ENCODE data around the gene CFAP410. TPM values are rescaled to one million over a fixed set of nuclear protein-coding genes. Genes with fewer than 3 reads are reported as not detected.

Gene CFAP410
- total RNA-seq, 1 experiment from 2014 or later = 16.5 TPM

GRCh38 chr21:44326716-44327602 is 12.2 kb downstream of the CFAP410 start:
- TF ChIP-seq CTCF (IDR thresholded peaks at IDR 0.05; ENCODE audit: insufficient read depth in 1 of 2, low read depth in 1 of 2, low read length in 1 of 2, severe bottlenecking in 1 of 2, unreplicated experiment in 1 of 2) = no peak
- TSS peak; percentile 54 for BruUV-seq (replicated peaks)

GRCh38 chr21:44326272-44326647 is 12.9 kb downstream of the CFAP410 start:
- Mint-ChIP-seq H3K4me3 (ENCODE audit: unreplicated experiment) (no peak overlapping the region), H3K9me3 (ENCODE audit: unreplicated experiment) (no peaks in the 10 kb centered on the region), H3K36me3 (ENCODE audit: insufficient read depth, unreplicated experiment) (peaks cover 59% of the 10 kb centered on the region), H3K4me1 (ENCODE audit: low read depth, unreplicated experiment) (no peaks in the 10 kb centered on the region), H3K27ac (ENCODE audit: unreplicated experiment) (no peak overlapping the region), H3K27me3 (ENCODE audit: insufficient read depth, unreplicated experiment) (no peaks in the 10 kb centered on the region)
- CTCF ChIA-PET = no interaction called here
- Histone ChIP-seq H3K36me3 (ENCODE audit: control insufficient read depth, insufficient read depth, low read length) (peaks cover 1% of the 10 kb centered on the region; the same call in 1 of the 2 replicates), H3K27me3 (replicated peaks; ENCODE audit: control insufficient read depth, insufficient read depth, low read length) (no peaks in the 10 kb centered on the region), H3K9me3 (no peaks in the 10 kb centered on the region), H3K4me3 (ENCODE audit: low read depth, low read length) (no peak overlapping the region), H3K4me1 (no peaks in the 10 kb centered on the region)
- intact Hi-C loops (cut with micrococcal nuclease; ENCODE audit: unreplicated experiment) = no loop called here
- DNase-seq = no peak
- POLR2A ChIA-PET = no interaction called here
- TF ChIP-seq CTCF (IDR thresholded peaks at IDR 0.05; ENCODE audit: insufficient read depth in 1 of 2, low read depth in 1 of 2, low read length in 1 of 2, severe bottlenecking in 1 of 2, unreplicated experiment in 1 of 2) = no peak
- no TSS peak for BruUV-seq (replicated peaks)

More at GRCh38 chr21:44326716-44327602, 12.2 kb downstream of the CFAP410 start:
- DNase-seq = no peak
- H3K36me3 Mint-ChIP-seq (ENCODE audit: insufficient read depth, unreplicated experiment) = peaks cover 66% of the 10 kb centered on the region
- Histone ChIP-seq H3K36me3 (ENCODE audit: control insufficient read depth, insufficient read depth, low read length) (peaks cover 1% of the 10 kb centered on the region; the same call in 1 of the 2 replicates), H3K27me3 (replicated peaks; ENCODE audit: control insufficient read depth, insufficient read depth, low read length) (no peaks in the 10 kb centered on the region), H3K4me3 (ENCODE audit: low read depth, low read length) (no peak overlapping the region), H3K9me3 (no peaks in the 10 kb centered on the region), H3K4me1 (no peaks in the 10 kb centered on the region)
- no peaks in the 10 kb centered on the region for H3K9me3 Mint-ChIP-seq (ENCODE audit: unreplicated experiment)
- H3K27me3 Mint-ChIP-seq (ENCODE audit: insufficient read depth, unreplicated experiment) = no peaks in the 10 kb centered on the region
- H3K4me1 Mint-ChIP-seq (ENCODE audit: low read depth, unreplicated experiment) = no peaks in the 10 kb centered on the region
- intact Hi-C loops (cut with micrococcal nuclease; ENCODE audit: unreplicated experiment) = no loop called here
- no peak overlapping the region for H3K27ac Mint-ChIP-seq (ENCODE audit: unreplicated experiment)
- H3K4me3 Mint-ChIP-seq (ENCODE audit: unreplicated experiment) = no peak overlapping the region
- ChIA-PET CTCF (no interaction called here), POLR2A (no interaction called here)

- no peaks in the 10 kb centered on the region for H3K9me3 ChIP-seq
- TF ChIP-seq CTCF (IDR thresholded peaks at IDR 0.05; ENCODE audit: insufficient read depth in 1 of 2, low read depth in 1 of 2, low read length in 1 of 2, severe bottlenecking in 1 of 2, unreplicated experiment in 1 of 2) = no peak
- intact Hi-C loops (cut with micrococcal nuclease; ENCODE audit: unreplicated experiment) = no loop called here
- no peaks in the 10 kb centered on the region for H3K4me1 ChIP-seq
- no peaks in the 10 kb centered on the region for H3K9me3 Mint-ChIP-seq (ENCODE audit: unreplicated experiment)
- DNase-seq = no peak
- H3K36me3 Mint-ChIP-seq (ENCODE audit: insufficient read depth, unreplicated experiment) = peaks cover 54% of the 10 kb centered on the region
- no peak overlapping the region for H3K4me3 Mint-ChIP-seq (ENCODE audit: unreplicated experiment)
- H3K36me3 ChIP-seq (ENCODE audit: control insufficient read depth, insufficient read depth, low read length) = peaks cover 1% of the 10 kb centered on the region; the same call in 1 of the 2 replicates
- no TSS peak for BruUV-seq (replicated peaks)
- no peaks in the 10 kb centered on the region for H3K27me3 ChIP-seq (replicated peaks; ENCODE audit: control insufficient read depth, insufficient read depth, low read length)
- no peaks in the 10 kb centered on the region for H3K27me3 Mint-ChIP-seq (ENCODE audit: insufficient read depth, unreplicated experiment)
- no peaks in the 10 kb centered on the region for H3K4me1 Mint-ChIP-seq (ENCODE audit: low read depth, unreplicated experiment)
- ChIA-PET POLR2A (no interaction called here), CTCF (no interaction called here)
- H3K27ac Mint-ChIP-seq (ENCODE audit: unreplicated experiment) = no peak overlapping the region
- H3K4me3 ChIP-seq (ENCODE audit: low read depth, low read length) = no peak overlapping the region
Measured at GRCh38 chr21:44325386-44326271, 13.6 kb downstream of the CFAP410 start.

All from Caco-2 (cell line).